T-helper 1 cell treated with Interleukin-12 subunit alpha and Interleukin-12 subunit beta and Interleukin-4 antibody, amounts not matched to agents 30 μg/mL and 1 μg/mL, for 36 hours (primary cell): ENCODE measurements around the gene PSENEN.
"Not testable (repeated sequence)": the region's sequence is repeated elsewhere in the genome, so short reads cannot be mapped to it uniquely, and the experiment has no call there.

Source experiments
- H3K27ac Mint-ChIP-seq: one replicate; pipeline ENCODE4 v1.8.0; 2021; ENCODE audit warnings: mild to moderate bottlenecking, mixed read lengths
- H3K27me3 Mint-ChIP-seq: one replicate; pipeline ENCODE4 v1.8.0; 2021; ENCODE audit warnings: low read depth, mixed read lengths
- H3K36me3 Mint-ChIP-seq: one replicate; pipeline ENCODE4 v1.8.0; 2021; ENCODE audit warnings: low read depth, mixed read lengths
- H3K4me1 Mint-ChIP-seq: one replicate; pipeline ENCODE4 v1.8.0; 2021; ENCODE audit warnings: low read depth, mixed read lengths
- H3K4me3 Mint-ChIP-seq: one replicate; pipeline ENCODE4 v1.8.0; 2021; ENCODE audit warnings: mild to moderate bottlenecking, moderate library complexity, mixed read lengths
- H3K9me3 Mint-ChIP-seq: one replicate; pipeline ENCODE4 v1.8.0; 2021; ENCODE audit warnings: mixed read lengths

Gene PSENEN

GRCh38 chr19:35789195-35789977 lies 43.9 kb downstream of the PSENEN start:
- no peak overlapping the region for H3K27ac Mint-ChIP-seq
- H3K27me3 Mint-ChIP-seq: peaks cover 4% of the 10 kb centered on the region
- H3K36me3 Mint-ChIP-seq: peaks cover 1% of the 10 kb centered on the region

GRCh38 chr19:35789978-35790944 lies 44.8 kb downstream of the PSENEN start:
- Mint-ChIP-seq H3K9me3 (no peaks in the 10 kb centered on the region), H3K4me3 (no peak overlapping the region), H3K4me1 (no peaks in the 10 kb centered on the region), H3K36me3 (peaks cover 1% of the 10 kb centered on the region), H3K27me3 (peaks cover 9% of the 10 kb centered on the region), H3K27ac (no peak overlapping the region)

More at GRCh38 chr19:35789195-35789977, 43.9 kb downstream of the PSENEN start:
- no peak overlapping the region for H3K4me3 Mint-ChIP-seq
- H3K9me3 Mint-ChIP-seq: no peaks in the 10 kb centered on the region
- H3K4me1 Mint-ChIP-seq: no peaks in the 10 kb centered on the region

DNA sequence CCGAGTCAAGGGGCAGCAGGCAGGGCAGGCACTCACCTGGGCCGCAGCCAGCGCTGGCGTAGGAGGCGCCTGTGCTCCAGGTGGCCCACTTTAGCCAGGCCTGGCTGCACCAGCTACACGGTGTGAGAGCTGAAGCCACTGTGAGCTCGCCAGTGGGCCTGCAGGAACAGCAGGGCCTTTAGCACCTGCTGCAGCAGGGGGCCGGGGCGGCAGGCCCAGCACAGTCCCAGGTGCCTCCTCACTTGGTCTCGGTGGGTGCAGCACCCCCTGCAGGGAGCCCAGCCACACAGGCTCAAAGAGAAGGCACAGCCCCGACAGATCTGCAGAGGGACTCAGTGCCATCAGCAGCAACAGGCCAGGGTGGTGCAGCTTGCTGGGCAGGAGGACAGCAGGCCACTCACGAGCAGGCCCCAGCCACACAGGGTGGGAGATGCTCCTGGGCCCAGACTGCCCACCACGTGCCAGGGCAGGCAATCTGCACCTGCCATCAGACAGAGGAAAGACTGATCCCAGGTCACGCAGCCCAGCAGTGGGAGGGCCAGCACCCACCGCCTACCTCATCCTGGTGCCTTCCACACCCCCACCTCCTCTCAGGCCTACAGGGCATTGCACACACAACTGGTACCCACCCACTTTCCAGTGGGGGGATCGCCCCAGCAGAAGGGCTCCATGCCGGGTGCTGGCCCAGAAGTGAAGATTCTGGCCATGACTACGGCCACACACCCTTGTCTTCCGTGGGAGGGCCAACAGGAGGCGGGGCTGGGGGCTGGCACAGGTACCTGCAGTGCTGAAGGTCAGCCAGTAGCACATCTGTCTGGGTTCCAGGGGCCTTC lies 45.7 kb downstream of the PSENEN start:
- no peak overlapping the region for H3K27ac Mint-ChIP-seq
- no peak overlapping the region for H3K4me3 Mint-ChIP-seq
- peaks cover 13% of the 10 kb centered on the region for H3K27me3 Mint-ChIP-seq
- H3K36me3 Mint-ChIP-seq: no peaks in the 10 kb centered on the region
- H3K9me3 Mint-ChIP-seq: no peaks in the 10 kb centered on the region
- no peaks in the 10 kb centered on the region for H3K4me1 Mint-ChIP-seq

DNA sequence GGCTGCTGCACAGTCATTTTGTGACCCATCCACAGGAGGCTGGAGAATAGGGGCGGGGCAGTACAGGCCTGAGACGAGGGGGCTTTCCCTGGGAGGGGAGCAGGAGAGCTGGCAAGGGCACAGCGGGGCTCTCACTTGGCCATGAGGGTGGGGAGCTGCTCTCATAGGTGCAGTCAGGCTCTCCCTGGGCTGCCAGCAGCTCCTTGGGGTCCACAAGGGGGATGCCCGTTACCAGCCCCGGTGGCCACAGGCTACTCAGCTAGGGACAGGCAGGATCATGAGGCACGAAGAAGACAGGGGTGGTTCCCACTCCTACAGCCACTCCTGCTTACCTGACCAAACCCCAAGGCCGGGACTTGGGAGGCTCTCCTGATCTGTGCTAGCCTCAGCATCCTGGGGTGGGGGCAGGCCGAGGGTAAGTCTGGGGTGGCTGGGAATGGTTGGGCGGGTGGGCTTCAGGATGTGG lies 46.4 kb downstream of the PSENEN start:
- peaks cover 19% of the 10 kb centered on the region for H3K27me3 Mint-ChIP-seq
- no peak overlapping the region for H3K4me3 Mint-ChIP-seq
- no peaks in the 10 kb centered on the region for H3K9me3 Mint-ChIP-seq
- no peaks in the 10 kb centered on the region for H3K36me3 Mint-ChIP-seq
- H3K27ac Mint-ChIP-seq: no peak overlapping the region
- H3K4me1 Mint-ChIP-seq: no peaks in the 10 kb centered on the region

GRCh38 chr19:35792312-35792711 lies 46.9 kb downstream of the PSENEN start:
- Mint-ChIP-seq H3K27ac (no peak overlapping the region), H3K4me1 (no peaks in the 10 kb centered on the region), H3K36me3 (no peaks in the 10 kb centered on the region), H3K9me3 (no peaks in the 10 kb centered on the region), H3K27me3 (peaks cover 24% of the 10 kb centered on the region), H3K4me3 (no peak overlapping the region)

DNA sequence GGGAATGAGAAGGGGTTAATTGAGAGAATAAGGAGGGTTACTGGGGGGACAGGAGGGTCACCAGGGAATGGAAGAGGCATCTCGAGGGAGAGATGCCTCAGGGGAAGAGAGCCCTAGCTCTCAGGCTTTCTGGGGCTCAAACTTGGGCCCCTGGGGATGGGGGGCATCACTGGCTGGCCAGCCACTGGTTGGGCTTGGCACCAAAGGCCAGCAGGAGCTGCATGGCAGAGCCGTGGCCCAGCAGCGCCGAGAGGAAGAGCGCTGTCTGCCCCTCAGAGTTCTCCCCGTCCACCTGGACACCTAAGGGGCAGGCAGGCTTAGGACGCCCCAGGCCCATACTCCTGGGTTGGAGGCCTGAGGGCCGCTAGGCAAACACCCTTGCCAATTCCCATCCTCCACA lies 47.4 kb downstream of the PSENEN start:
- no peak overlapping the region for H3K4me3 Mint-ChIP-seq
- no peaks in the 10 kb centered on the region for H3K4me1 Mint-ChIP-seq

DNA sequence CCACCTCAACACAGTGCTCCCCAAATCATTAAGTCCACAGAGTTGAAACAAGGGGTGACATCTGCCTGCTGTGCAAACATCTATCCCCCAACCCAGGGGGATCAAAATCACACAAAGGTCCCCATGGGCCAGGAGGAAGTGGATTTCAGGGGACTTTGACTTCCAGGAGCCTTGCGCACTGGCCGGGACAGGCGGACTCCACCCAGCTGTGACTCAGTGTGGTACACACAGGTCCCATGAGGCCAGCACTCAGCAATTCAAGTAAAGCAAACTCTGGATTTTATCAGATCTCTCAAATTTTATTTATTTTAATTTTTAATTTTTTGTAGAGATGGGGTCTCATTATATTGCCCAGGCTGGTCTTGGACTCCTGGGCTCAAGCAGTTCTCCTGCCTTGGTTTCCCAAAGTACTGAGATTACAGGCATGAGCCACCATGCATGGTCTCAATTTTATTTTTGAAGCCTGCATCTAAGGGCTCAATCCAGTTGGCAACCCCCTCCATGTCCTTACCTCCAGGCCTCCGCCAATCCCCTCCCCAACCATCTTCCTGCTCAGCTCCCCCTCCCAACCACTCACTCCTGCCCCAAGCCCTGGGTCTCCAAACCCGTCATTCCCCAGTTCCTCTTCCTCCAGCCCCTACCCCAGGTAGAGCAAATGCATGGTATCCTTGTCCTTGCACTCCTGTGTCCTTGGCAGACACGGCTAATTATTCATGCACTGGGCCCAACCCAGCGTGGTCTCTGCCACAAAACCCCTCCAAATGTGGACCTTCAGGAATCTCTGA lies 48.1 kb downstream of the PSENEN start:
- Mint-ChIP-seq H3K27me3 (peaks cover 33% of the 10 kb centered on the region), H3K27ac (no peak overlapping the region), H3K36me3 (no peaks in the 10 kb centered on the region), H3K4me3 (no peak overlapping the region), H3K4me1 (no peaks in the 10 kb centered on the region), H3K9me3 (no peaks in the 10 kb centered on the region)

More for the DNA sequence above, 47.4 kb downstream of the PSENEN start:
- H3K27ac Mint-ChIP-seq: no peak overlapping the region
- H3K9me3 Mint-ChIP-seq: no peaks in the 10 kb centered on the region
- no peaks in the 10 kb centered on the region for H3K36me3 Mint-ChIP-seq
- peaks cover 29% of the 10 kb centered on the region for H3K27me3 Mint-ChIP-seq

DNA sequence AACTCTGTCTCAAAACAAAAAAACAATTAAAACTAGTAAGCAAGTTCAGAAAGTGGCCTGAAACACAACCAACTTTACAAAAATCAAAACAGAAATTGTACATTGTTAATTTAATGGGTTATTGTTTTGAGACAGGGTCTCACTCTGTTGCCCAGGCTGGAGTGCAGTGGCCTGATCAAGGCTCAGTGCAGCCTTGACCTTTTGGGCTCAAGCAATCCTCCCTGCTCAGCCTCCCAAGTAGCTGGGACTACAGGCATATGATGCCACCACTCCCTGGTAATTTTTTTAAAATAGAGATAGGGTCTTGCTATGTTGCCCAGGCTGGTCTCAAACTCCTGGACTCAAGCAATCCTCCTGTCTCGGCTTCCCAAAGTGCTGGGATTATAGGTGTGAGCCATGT lies 50.1 kb downstream of the PSENEN start:
- H3K36me3 Mint-ChIP-seq, H3K4me1 Mint-ChIP-seq, H3K9me3 Mint-ChIP-seq, H3K4me3 Mint-ChIP-seq, H3K27ac Mint-ChIP-seq: not testable (repeated sequence)
- H3K27me3 Mint-ChIP-seq: peaks cover 33% of the 10 kb centered on the region
